Measurements from ENCODE around the gene GOLM1. TPM values are rescaled to one million over a fixed set of nuclear protein-coding genes. Genes with fewer than 3 reads are reported as not detected.

Gene GOLM1
- total and polyA plus RNA-seq, 2 donors (not counting 1 experiment from before 2014, with no cell fraction given): 0.54 TPM; not detected in 1

- ATAC-seq (ENCODE audit: low read depth): no peak
- Mint-ChIP-seq H3K4me3 (no peak overlapping the region), H3K9me3 (ENCODE audit: insufficient read depth) (no peaks in the 10 kb centered on the region), H3K27ac (no peak overlapping the region), H3K4me1 (no peaks in the 10 kb centered on the region), H3K27me3 (no peaks in the 10 kb centered on the region)
- Histone ChIP-seq H2AFZ (ENCODE audit: insufficient read depth, low read depth, low read length, poor library complexity, severe bottlenecking) (no peak overlapping the region), H4K20me1 (ENCODE audit: control insufficient read depth, insufficient read depth, low read length, poor library complexity, severe bottlenecking) (no peaks in the 10 kb centered on the region), H3K27me3 (replicated peaks in 1 of 4; ENCODE audit: control extremely low read depth in 1 of 4, control insufficient read depth in 3 of 4, insufficient read depth in 4 of 4, low read length in 3 of 4) (no peaks in the 10 kb centered on the region), H3K9me3 (ENCODE audit: control extremely low read depth in 1 of 3, control insufficient read depth in 2 of 3, insufficient read depth in 1 of 3, low read length in 2 of 3) (no peaks in the 10 kb centered on the region), H3K36me3 (replicated peaks in 1 of 2; ENCODE audit: control extremely low read depth in 1 of 2, control insufficient read depth in 1 of 2, extremely low read depth in 1 of 2, insufficient read depth in 2 of 2, low read length in 1 of 2) (peaks cover 16 to 37% of the 10 kb centered on the region in 2 experiments), H3K4me1 (ENCODE audit: control insufficient read depth in 2 of 2, insufficient read depth in 2 of 2, low read length in 2 of 2) (no peaks in the 10 kb centered on the region), H3K79me2 (ENCODE audit: control insufficient read depth, insufficient read depth, low read length) (no peaks in the 10 kb centered on the region), H3K27ac (ENCODE audit: low read length in 2 of 2) (no peak overlapping the region), H3K4me3 (ENCODE audit: control extremely low read depth in 1 of 5, extremely low read depth in 1 of 5, insufficient read depth in 1 of 5, low read depth in 2 of 5, low read length in 4 of 5) (no peak overlapping the region), H3K9ac (ENCODE audit: low read length) (no peak overlapping the region), H3K4me2 (replicated peaks; ENCODE audit: low read depth, low read length, poor library complexity, severe bottlenecking) (no peak overlapping the region)
- ChIA-PET POLR2A (no interaction called here), CTCF (no interaction called here)
- TF ChIP-seq EZH2 (IDR thresholded peaks at IDR 0.05; ENCODE audit: borderline replicate concordance, insufficient read depth, low read depth, low read length, poor library complexity, severe bottlenecking): no peak
- TF ChIP-seq, protein P1, sequence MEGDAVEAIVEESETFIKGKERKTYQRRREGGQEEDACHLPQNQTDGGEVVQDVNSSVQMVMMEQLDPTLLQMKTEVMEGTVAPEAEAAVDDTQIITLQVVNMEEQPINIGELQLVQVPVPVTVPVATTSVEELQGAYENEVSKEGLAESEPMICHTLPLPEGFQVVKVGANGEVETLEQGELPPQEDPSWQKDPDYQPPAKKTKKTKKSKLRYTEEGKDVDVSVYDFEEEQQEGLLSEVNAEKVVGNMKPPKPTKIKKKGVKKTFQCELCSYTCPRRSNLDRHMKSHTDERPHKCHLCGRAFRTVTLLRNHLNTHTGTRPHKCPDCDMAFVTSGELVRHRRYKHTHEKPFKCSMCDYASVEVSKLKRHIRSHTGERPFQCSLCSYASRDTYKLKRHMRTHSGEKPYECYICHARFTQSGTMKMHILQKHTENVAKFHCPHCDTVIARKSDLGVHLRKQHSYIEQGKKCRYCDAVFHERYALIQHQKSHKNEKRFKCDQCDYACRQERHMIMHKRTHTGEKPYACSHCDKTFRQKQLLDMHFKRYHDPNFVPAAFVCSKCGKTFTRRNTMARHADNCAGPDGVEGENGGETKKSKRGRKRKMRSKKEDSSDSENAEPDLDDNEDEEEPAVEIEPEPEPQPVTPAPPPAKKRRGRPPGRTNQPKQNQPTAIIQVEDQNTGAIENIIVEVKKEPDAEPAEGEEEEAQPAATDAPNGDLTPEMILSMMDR (IDR thresholded peaks at IDR 0.05): no peak
- DNase-seq: no peak
- intact Hi-C loops (cut with micrococcal nuclease): no loop called here
- 100% methylated on average over 1 of the region's 3 CpGs for WGBS (ENCODE audit: insufficient coverage)
Observed at GRCh38 chr9:86022687-86023266, 76.6 kb downstream of the GOLM1 start.

DNA sequence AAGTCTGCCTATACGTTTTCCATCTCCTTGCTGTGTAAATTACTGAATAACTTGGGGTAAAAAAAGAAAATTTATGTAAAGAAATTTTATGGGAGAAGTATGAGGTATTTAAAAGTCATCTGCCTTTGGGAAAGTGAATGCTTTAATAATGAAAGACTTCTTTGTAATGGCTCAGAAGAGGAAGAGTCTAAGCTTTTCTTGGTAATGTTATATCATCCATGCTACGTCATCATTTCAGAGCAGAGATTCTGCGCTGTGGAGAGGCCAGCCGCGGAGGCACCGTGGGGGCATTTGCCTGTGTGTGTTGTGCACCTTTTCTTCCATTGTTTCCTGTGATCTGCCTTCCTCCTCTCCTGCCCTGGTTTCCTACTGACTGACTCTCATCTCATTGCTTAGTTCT, 78.2 kb downstream of the GOLM1 start:
- Histone ChIP-seq H4K20me1 (ENCODE audit: control insufficient read depth, insufficient read depth, low read length, poor library complexity, severe bottlenecking) (no peaks in the 10 kb centered on the region), H3K4me1 (ENCODE audit: control insufficient read depth in 2 of 2, insufficient read depth in 2 of 2, low read length in 2 of 2) (no peaks in the 10 kb centered on the region), H3K9ac (ENCODE audit: low read length) (no peak overlapping the region), H3K4me2 (replicated peaks; ENCODE audit: low read depth, low read length, poor library complexity, severe bottlenecking) (no peak overlapping the region), H2AFZ (ENCODE audit: insufficient read depth, low read depth, low read length, poor library complexity, severe bottlenecking) (no peak overlapping the region), H3K27ac (ENCODE audit: low read length in 2 of 2) (no peak overlapping the region), H3K4me3 (ENCODE audit: control extremely low read depth in 1 of 5, extremely low read depth in 1 of 5, insufficient read depth in 1 of 5, low read depth in 2 of 5, low read length in 4 of 5) (no peak overlapping the region), H3K36me3 (replicated peaks in 1 of 2; ENCODE audit: control extremely low read depth in 1 of 2, control insufficient read depth in 1 of 2, extremely low read depth in 1 of 2, insufficient read depth in 2 of 2, low read length in 1 of 2) (peaks cover 23 to 52% of the 10 kb centered on the region in 2 experiments), H3K27me3 (replicated peaks in 1 of 4; ENCODE audit: control extremely low read depth in 1 of 4, control insufficient read depth in 3 of 4, insufficient read depth in 4 of 4, low read length in 3 of 4) (no peaks in the 10 kb centered on the region), H3K79me2 (ENCODE audit: control insufficient read depth, insufficient read depth, low read length) (no peaks in the 10 kb centered on the region), H3K9me3 (ENCODE audit: control extremely low read depth in 1 of 3, control insufficient read depth in 2 of 3, insufficient read depth in 1 of 3, low read length in 2 of 3) (no peaks in the 10 kb centered on the region)
- no peak for ATAC-seq (ENCODE audit: low read depth)
- TF ChIP-seq EZH2 (IDR thresholded peaks at IDR 0.05; ENCODE audit: borderline replicate concordance, insufficient read depth, low read depth, low read length, poor library complexity, severe bottlenecking): no peak
- TF ChIP-seq, protein P1 (IDR thresholded peaks at IDR 0.05): no peak
- no peak overlapping the region for H3K27ac Mint-ChIP-seq
- no peak for DNase-seq
- H3K27me3 Mint-ChIP-seq: no peaks in the 10 kb centered on the region
- CTCF ChIA-PET: no interaction called here
- intact Hi-C loops (cut with micrococcal nuclease): no loop called here
- no peaks in the 10 kb centered on the region for H3K9me3 Mint-ChIP-seq (ENCODE audit: insufficient read depth)
- POLR2A ChIA-PET: no interaction called here
- WGBS (ENCODE audit: insufficient coverage): 100% methylated on average over 5 of the region's 6 CpGs
- no peak overlapping the region for H3K4me3 Mint-ChIP-seq
- no peaks in the 10 kb centered on the region for H3K4me1 Mint-ChIP-seq
